Endodermal cell (in vitro differentiated cells): ENCODE results near the gene CUX1. TPM values are rescaled to one million over a fixed set of nuclear protein-coding genes. Genes with fewer than 3 reads are reported as not detected.

Experiments used
- DNase-seq: peaks from one replicate; pipeline ENCODE4 v3.0.0-alpha.2; 2017
- H3K27ac ChIP-seq: 2 replicates; pipeline ENCODE4 v1.5.1; 2013; ENCODE audit warnings: mild to moderate bottlenecking, low read depth, low read length, moderate library complexity
- H3K27me3 ChIP-seq: 2 replicates; pipeline ENCODE4 v1.6.1; 2013; ENCODE audit warnings: mild to moderate bottlenecking, low read length, moderate library complexity; ENCODE audit not compliant: insufficient read depth, control insufficient read depth, poor library complexity, severe bottlenecking
- H3K36me3 ChIP-seq: 2 replicates; pipeline ENCODE4 v1.7.0; 2013; ENCODE audit warnings: mild to moderate bottlenecking, low read length, moderate library complexity; ENCODE audit not compliant: control insufficient read depth, insufficient read depth
- H3K4me1 ChIP-seq: one replicate; pipeline ENCODE4 v1.7.0; 2013; ENCODE audit warnings: low read length; ENCODE audit not compliant: control insufficient read depth, insufficient read depth
- H3K4me3 ChIP-seq: 2 replicates; pipeline ENCODE4 v1.5.1; 2013; ENCODE audit warnings: mild to moderate bottlenecking, low read length, moderate library complexity
- H3K9ac ChIP-seq: 2 replicates; pipeline ENCODE4 v1.6.1; 2013; ENCODE audit warnings: mild to moderate bottlenecking, low read length, moderate library complexity; ENCODE audit not compliant: poor library complexity, severe bottlenecking; ENCODE audit errors: extremely low read depth
- H3K9me3 ChIP-seq: 2 replicates; pipeline ENCODE4 v1.6.1; 2013; ENCODE audit warnings: mild to moderate bottlenecking, low read length, moderate library complexity; ENCODE audit not compliant: control insufficient read depth
- H3K27ac Mint-ChIP-seq: 2 replicates; pipeline ENCODE4 v1.8.0; 2020; ENCODE audit warnings: mixed read lengths
- H3K27me3 Mint-ChIP-seq: 2 replicates; pipeline ENCODE4 v1.8.0; 2021; ENCODE audit warnings: mild to moderate bottlenecking, mixed read lengths; ENCODE audit not compliant: insufficient read depth
- H3K36me3 Mint-ChIP-seq: 2 replicates; pipeline ENCODE4 v1.8.0; 2020; ENCODE audit warnings: low read depth, mixed read lengths
- H3K4me1 Mint-ChIP-seq: 2 replicates; pipeline ENCODE4 v1.8.0; 2020; ENCODE audit warnings: mixed read lengths
- H3K4me3 Mint-ChIP-seq: 2 replicates; pipeline ENCODE4 v1.8.0; 2020; ENCODE audit warnings: mild to moderate bottlenecking, moderate library complexity, mixed read lengths
- H3K9me3 Mint-ChIP-seq: 2 replicates; pipeline ENCODE4 v1.8.0; 2020; ENCODE audit warnings: mild to moderate bottlenecking, mixed read lengths
- CTCF ChIP-seq: fragments of 200-600 bp; sonication (generic); conservative IDR thresholded peaks from 2 replicates; pipeline ENCODE4 v1.5.0; 2021; ENCODE audit warnings: antibody characterized with exemption, mild to moderate bottlenecking
- WGBS, 2 experiments: methylation state at CpG; one replicate each; pipeline versions ENCODE4 v1.1.5 to v1.1.7; 2013; ENCODE audit warnings: missing lambda C conversion rate in 2 of 2, mixed read lengths in 1 of 2; ENCODE audit not compliant: insufficient coverage in 1 of 2, insufficient read length in 1 of 2; 5-methylcytosine and 5-hydroxymethylcytosine counted together
- total RNA-seq, 2 donors: library from RNA; stranded (reverse); fragmentation: NEBNext Ultra II Directional in 1 of 2; extraction: Animal tissue kit (Norgen Biotek cat#: 25700) in 1 of 2; gene quantifications; 2 replicates in 1 of 2; 3 replicates in 1 of 2; pipeline ENCODE4 v1.2.1, GENCODE V29; 2021

CUX1 gene
- total RNA-seq, 2 donors from 2014 or later, result 85.1 to 108 TPM

- no peak for TF ChIP-seq CTCF
- 94 to 100% methylated on average over 3 to 7 of the region's 10 CpGs for whole genome bisulfite sequencing, 2 experiments
- Mint-ChIP-seq H3K27ac (no peak overlapping the region), H3K9me3 (no peaks in the 10 kb centered on the region), H3K27me3 (peaks cover 3% of the 10 kb centered on the region), H3K4me3 (no peak overlapping the region), H3K4me1 (peaks cover 10% of the 10 kb centered on the region), H3K36me3 (no peaks in the 10 kb centered on the region)
- Histone ChIP-seq H3K4me3 (no peak overlapping the region), H3K27ac (no peak overlapping the region), H3K9me3 (no peaks in the 10 kb centered on the region), H3K9ac (no peak overlapping the region), H3K36me3 (no peaks in the 10 kb centered on the region), H3K27me3 (no peaks in the 10 kb centered on the region), H3K4me1 (no peaks in the 10 kb centered on the region)
- DNase-seq, result no peak
Observed at GRCh38 chr7:102268635-102269034, 451.2 kb downstream of the CUX1 start.

GRCh38 chr7:102270178-102270887 is 452.9 kb downstream of the CUX1 start:
- no peak overlapping the region for H3K27ac ChIP-seq
- H3K36me3 ChIP-seq, result no peaks in the 10 kb centered on the region
- peaks cover 3% of the 10 kb centered on the region for H3K27me3 Mint-ChIP-seq
- no peaks in the 10 kb centered on the region for H3K36me3 Mint-ChIP-seq
- no peak for DNase-seq
- H3K4me3 ChIP-seq, result no peak overlapping the region
- H3K4me1 Mint-ChIP-seq, result peaks cover 10% of the 10 kb centered on the region
- no peaks in the 10 kb centered on the region for H3K4me1 ChIP-seq
- no peak overlapping the region for H3K9ac ChIP-seq
- no peaks in the 10 kb centered on the region for H3K27me3 ChIP-seq
- H3K9me3 ChIP-seq, result no peaks in the 10 kb centered on the region
- H3K9me3 Mint-ChIP-seq, result no peaks in the 10 kb centered on the region
- 64 to 83% methylated on average over 4 to 13 of the region's 13 CpGs for WGBS, 2 experiments
- H3K4me3 Mint-ChIP-seq, result no peak overlapping the region
- no peak overlapping the region for H3K27ac Mint-ChIP-seq
- TF ChIP-seq CTCF, result no peak

GRCh38 chr7:102271158-102271798 is 453.9 kb downstream of the CUX1 start:
- no peaks in the 10 kb centered on the region for H3K36me3 ChIP-seq
- 91 to 96% methylated on average over 6 to 10 of the region's 10 CpGs for WGBS, 2 experiments
- H3K9ac ChIP-seq, result no peak overlapping the region
- no peak for DNase-seq
- no peak overlapping the region for H3K27ac ChIP-seq
- Mint-ChIP-seq H3K27ac (no peak overlapping the region), H3K27me3 (peaks cover 3% of the 10 kb centered on the region), H3K4me3 (no peak overlapping the region), H3K4me1 (peaks cover 10% of the 10 kb centered on the region), H3K36me3 (no peaks in the 10 kb centered on the region), H3K9me3 (no peaks in the 10 kb centered on the region)
- H3K9me3 ChIP-seq, result no peaks in the 10 kb centered on the region
- TF ChIP-seq CTCF, result no peak
- H3K27me3 ChIP-seq, result no peaks in the 10 kb centered on the region
- H3K4me3 ChIP-seq, result no peak overlapping the region
- H3K4me1 ChIP-seq, result no peaks in the 10 kb centered on the region
